Brain microvascular endothelial cell (primary cell): ENCODE measurements around the gene FBN1.

Source experiments
- DNase-seq: peaks from one replicate; pipeline ENCODE4 v3.0.0-alpha.2; 2020
- H3K27ac ChIP-seq: fragments of 250-450 bp; sonication (Bioruptor Pico); 2 replicates; pipeline ENCODE4 v1.5.1; 2020; ENCODE audit warnings: mild to moderate bottlenecking, moderate library complexity
- H3K27me3 ChIP-seq: fragments of 250-450 bp; sonication (Bioruptor Pico); replicated peaks from 2 replicates; pipeline ENCODE4 v1.5.1; 2020; ENCODE audit warnings: mild to moderate bottlenecking
- H3K36me3 ChIP-seq: fragments of 250-450 bp; sonication (Bioruptor Pico); replicated peaks from 2 replicates; pipeline ENCODE4 v1.5.1; 2020; ENCODE audit warnings: mild to moderate bottlenecking
- H3K4me3 ChIP-seq: 2 replicates; pipeline ENCODE4 v1.5.1; 2011; ENCODE audit warnings: low read depth, mild to moderate bottlenecking, control low read depth, low read length, moderate library complexity
- CTCF ChIP-seq: IDR thresholded peaks from 2 replicates; pipeline ENCODE4 v1.5.1; 2011; ENCODE audit warnings: low read depth, mild to moderate bottlenecking, moderate library complexity, low read length, control low read depth, inconsistent platforms; ENCODE audit errors: missing control alignments
- in situ Hi-C: cut with HindIII; loops from 2 replicates; pipeline ENCODE4 v1.10.0; 2017; ENCODE audit warnings: low sequenced_read_pairs, low pct_ligation_motif_present

FBN1 gene

DNA sequence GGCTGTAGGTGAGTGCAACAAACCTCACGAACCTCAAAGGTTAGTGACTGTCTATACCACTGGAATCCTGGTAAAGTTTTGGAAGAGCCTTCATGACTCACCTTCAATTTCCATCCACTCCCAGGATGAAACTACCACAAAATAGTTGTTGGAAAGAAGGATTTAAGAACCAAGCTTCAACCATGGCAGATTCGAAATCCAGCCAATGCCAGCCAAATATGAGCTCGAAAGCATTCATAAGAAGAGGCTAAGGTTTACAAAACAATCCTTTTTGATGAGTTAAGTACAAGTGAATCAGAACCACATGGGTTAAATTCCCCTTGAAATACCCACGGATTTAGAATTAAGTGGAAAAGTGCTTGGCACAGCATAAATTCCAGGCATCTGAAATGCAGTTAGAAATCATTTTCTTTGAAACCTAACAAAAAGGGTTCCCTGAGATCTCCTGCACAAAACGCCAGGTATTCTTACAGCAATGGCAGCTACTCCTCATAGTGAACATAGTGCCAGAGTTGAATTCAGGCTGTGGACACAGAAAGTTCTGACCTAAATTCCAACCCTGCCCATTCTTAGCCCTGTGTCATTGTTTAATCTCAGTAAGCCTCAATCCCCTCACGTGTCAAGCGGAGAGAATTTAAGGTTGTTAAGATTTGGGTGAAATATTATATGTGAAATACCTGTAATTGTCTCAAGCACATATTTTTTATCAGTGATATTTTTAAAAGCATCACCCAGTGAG, 89.2 kb downstream of the FBN1 start:
- Histone ChIP-seq H3K36me3 (peaks cover 12% of the 10 kb centered on the region), H3K27me3 (no peaks in the 10 kb centered on the region), H3K4me3 (no peak overlapping the region), H3K27ac (peak overlapping the region; percentile 89)
- TF ChIP-seq CTCF, result no peak
- in situ Hi-C loops, result no loop called here
- DNase-seq, result no peak

DNA sequence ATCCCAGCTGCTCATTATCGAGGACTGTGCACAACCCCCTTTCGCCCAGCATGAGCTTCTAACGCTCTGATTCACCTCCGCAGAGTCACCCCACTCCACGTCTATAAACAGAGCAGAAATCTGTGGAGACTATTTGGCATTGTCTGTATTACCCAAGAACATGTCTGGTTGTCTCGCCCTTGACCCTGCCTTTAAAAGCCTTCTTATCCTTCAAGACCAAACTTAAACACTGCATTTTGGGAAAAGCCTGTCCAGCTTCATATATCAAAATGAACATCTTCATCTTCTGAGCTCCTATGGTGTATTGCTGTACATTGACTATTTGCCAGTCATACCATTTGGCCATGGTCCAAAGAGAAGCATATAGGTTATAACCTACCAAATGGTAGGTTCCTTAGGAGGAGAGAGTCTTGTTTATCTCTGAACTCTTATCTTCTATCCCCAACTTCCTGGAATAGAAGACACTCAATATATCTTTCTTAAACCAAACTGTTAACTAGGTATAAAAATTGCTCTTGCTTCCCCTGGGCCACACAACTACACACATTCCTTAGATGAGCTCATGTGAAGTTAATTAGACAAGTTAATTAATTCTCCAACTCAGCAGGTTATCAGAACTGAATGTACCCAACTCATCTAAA, 90.1 kb downstream of the FBN1 start:
- peak overlapping the region; percentile 89 for H3K27ac ChIP-seq

DNA sequence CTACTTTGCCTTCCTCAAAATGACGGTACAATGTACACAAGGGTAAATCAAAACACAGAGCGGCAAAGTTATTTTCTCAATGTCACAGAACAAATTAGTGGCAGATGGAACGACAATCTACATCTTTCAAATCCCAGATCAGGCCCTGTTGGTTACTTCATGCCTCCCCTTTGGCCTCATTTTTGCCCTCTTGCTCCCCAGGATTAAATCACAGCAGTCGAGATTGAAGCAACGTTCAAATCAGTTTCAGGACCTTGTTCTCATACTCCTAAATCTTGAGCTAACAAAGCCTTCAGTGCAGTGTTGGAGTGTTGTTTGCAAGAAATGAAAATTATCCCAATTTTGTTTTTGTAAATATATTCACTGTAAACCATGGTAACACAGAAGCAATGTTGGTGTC, 91.4 kb downstream of the FBN1 start:
- DNase-seq, result no peak
- Histone ChIP-seq H3K36me3 (peaks cover 16% of the 10 kb centered on the region), H3K27ac (peak overlapping the region; percentile 89), H3K27me3 (no peaks in the 10 kb centered on the region), H3K4me3 (no peak overlapping the region)
- in situ Hi-C loops, result no loop called here
- no peak for TF ChIP-seq CTCF

More for the DNA sequence above, 90.1 kb downstream of the FBN1 start:
- no peak for TF ChIP-seq CTCF
- Histone ChIP-seq H3K4me3 (no peak overlapping the region), H3K36me3 (peaks cover 12% of the 10 kb centered on the region), H3K27me3 (no peaks in the 10 kb centered on the region)
- DNase-seq, result peak; percentile 96
- in situ Hi-C loops, result no loop called here

GRCh38 chr15:48553559-48553958, 92.0 kb downstream of the FBN1 start:
- in situ Hi-C loops, result no loop called here
- peaks cover 16% of the 10 kb centered on the region for H3K36me3 ChIP-seq
- no peak for DNase-seq
- H3K4me3 ChIP-seq, result no peak overlapping the region
- H3K27me3 ChIP-seq, result no peaks in the 10 kb centered on the region
- peak overlapping the region; percentile 89 for H3K27ac ChIP-seq
- TF ChIP-seq CTCF, result no peak

GRCh38 chr15:48550822-48551525, 94.5 kb downstream of the FBN1 start:
- Histone ChIP-seq H3K4me3 (no peak overlapping the region), H3K36me3 (peaks cover 16% of the 10 kb centered on the region), H3K27ac (peak overlapping the region; percentile 89), H3K27me3 (no peaks in the 10 kb centered on the region)
- DNase-seq, result peak; percentile 56
- TF ChIP-seq CTCF, result no peak
- in situ Hi-C loops, result no loop called here
